ENCODE measurements around the gene LTBP3.
A peak's percentile ranks its signal among the peaks of the same experiment; 100 is the strongest.
"Not testable (repeated sequence)": the region's sequence is repeated elsewhere in the genome, so short reads cannot be mapped to it uniquely, and the experiment has no call there.

The LTBP3 gene

GRCh38 chr11:65532388-65533064, 25.6 kb downstream of the LTBP3 start:
- no peak for DNase-seq

- DNase-seq, result no peak
Measured at GRCh38 chr11:65530157-65530496, 28.0 kb downstream of the LTBP3 start.

GRCh38 chr11:65529475-65530156, 28.5 kb downstream of the LTBP3 start:
- DNase-seq, result no peak

GRCh38 chr11:65528819-65529350, 29.3 kb downstream of the LTBP3 start:
- DNase-seq, result no peak

- DNase-seq, result no peak
Measured at GRCh38 chr11:65526744-65527143, 31.4 kb downstream of the LTBP3 start.

GRCh38 chr11:65525546-65526480, 32.3 kb downstream of the LTBP3 start:
- no peak for DNase-seq

GRCh38 chr11:65524741-65525545, 33.2 kb downstream of the LTBP3 start, which contains the start of gene SCYL1:
Gene SCYL1, plus strand, starts transcription at chr11:65525083. Its CDS starts 71 bp downstream, at chr11:65525154.
- peak; percentile 52 for DNase-seq

- no peak for DNase-seq
Measured at GRCh38 chr11:65524014-65524740, 34.0 kb downstream of the LTBP3 start.

GRCh38 chr11:65523631-65523968, 34.6 kb downstream of the LTBP3 start:
- DNase-seq, result not testable (repeated sequence)

GRCh38 chr11:65522718-65523630, 35.2 kb downstream of the LTBP3 start:
- DNase-seq, result not testable (repeated sequence)

GRCh38 chr11:65521777-65522521, 36.2 kb downstream of the LTBP3 start:
- not testable (repeated sequence) for DNase-seq

- not testable (repeated sequence) for DNase-seq
Measured at GRCh38 chr11:65518941-65519549, 39.1 kb downstream of the LTBP3 start.

- no peak for DNase-seq
Measured at GRCh38 chr11:65516135-65516968, 41.8 kb downstream of the LTBP3 start.

- not testable (repeated sequence) for DNase-seq
Measured at GRCh38 chr11:65512311-65512710, 45.8 kb downstream of the LTBP3 start.

- peak; percentile 85 for DNase-seq
Measured at GRCh38 chr11:65506772-65507505, 51.2 kb downstream of the LTBP3 start.

- DNase-seq, result peak; percentile 54
Measured at GRCh38 chr11:65506290-65506771, 51.8 kb downstream of the LTBP3 start.

Data from NCI-H446 treated with DMSO at 0.1 percent for 48 hours (cell line).